Activated CD4-positive, CD25-positive, alpha-beta regulatory T cell treated with anti-CD3 and anti-CD28 coated beads, Interleukin-2, amount 50 U/mL, for 16 hours (primary cell): Measurements from ENCODE around the gene SCG3.
"Not testable (repeated sequence)": the region's sequence is repeated elsewhere in the genome, so short reads cannot be mapped to it uniquely, and the experiment has no call there.

Experiments
- DNase-seq: peaks from one replicate; pipeline ENCODE4 v3.0.0-alpha.2; 2020; ENCODE audit warnings: low read depth, low spot score

Gene SCG3

GRCh38 chr15:51681303-51681963 lies at the start of gene SCG3:
Gene SCG3 (plus strand): TSS chr15:51681503. CDS start chr15:51681756, 253 bp downstream.
- no peak for DNase-seq

GRCh38 chr15:51634591-51635198 lies 46.6 kb upstream of the SCG3 start:
- no peak for DNase-seq

DNA sequence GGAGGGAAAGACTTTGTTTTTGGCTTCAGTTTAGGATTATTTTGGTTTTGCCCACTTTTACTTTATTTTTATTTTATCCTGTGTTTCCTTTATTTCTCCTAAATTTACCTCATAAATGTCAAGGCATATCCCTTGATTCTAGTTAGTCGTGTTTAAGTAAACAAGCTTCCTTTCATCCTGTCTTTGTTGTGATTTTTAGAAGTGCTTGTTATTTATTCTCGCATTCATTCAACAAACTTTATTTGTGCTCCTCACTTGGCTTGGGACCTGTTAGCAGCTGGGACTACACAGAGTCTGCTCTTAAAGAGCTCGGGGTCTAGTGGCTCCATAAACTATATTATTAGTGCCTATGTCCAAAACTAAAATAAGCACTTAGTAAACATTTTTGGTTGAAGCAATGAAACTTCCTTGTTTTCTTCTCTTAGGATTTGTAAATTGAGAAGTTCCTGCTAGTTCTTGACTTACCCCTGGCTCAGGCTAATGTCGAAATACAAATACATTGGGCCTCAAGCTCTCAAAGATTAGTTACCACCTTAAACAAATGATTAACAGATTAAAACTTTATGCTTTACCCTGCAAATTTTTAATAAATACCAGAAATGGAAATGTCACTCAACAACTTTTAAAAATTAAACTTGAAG lies 39.7 kb upstream of the SCG3 start:
- DNase-seq, result no peak

DNA sequence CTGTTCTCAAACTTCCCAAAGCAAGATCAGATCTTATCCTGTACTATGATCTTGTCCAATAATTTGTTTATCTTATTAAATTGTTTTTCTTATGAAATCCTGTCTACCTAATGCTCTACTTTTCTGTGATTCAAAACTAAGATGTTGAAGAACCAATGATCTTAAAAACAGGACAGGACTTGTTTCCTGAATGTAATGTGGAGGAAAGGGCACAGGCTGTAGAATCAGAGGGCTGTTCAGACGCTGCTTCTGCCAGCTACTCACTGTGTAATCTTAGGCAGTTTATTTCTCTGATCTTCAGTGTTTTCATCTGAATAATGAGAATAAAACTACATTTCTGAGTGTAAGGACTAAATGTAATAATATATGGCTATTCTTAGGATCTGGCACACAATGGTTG lies 38.6 kb upstream of the SCG3 start:
- no peak for DNase-seq

DNA sequence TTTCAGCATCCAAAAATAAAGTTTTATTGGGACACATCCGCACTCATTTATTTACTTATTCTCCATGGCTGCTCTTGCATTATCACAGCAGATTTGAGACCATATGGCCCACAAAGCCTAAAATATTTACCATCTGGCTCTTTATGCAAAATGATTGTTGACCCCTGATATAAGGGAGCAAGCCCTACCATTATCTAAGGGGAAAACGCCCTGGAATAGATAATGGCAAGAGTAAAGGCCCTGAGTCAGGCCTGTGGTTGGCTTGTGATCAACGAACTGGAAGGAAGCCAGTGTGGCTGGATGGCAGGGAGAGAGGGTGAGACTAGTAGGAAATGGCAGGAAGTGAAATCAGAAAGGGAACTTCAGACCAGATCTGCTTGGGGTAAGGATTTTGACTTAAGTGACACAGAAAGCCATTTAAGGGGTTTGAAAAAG lies 34.2 kb upstream of the SCG3 start:
- DNase-seq, result no peak

DNA sequence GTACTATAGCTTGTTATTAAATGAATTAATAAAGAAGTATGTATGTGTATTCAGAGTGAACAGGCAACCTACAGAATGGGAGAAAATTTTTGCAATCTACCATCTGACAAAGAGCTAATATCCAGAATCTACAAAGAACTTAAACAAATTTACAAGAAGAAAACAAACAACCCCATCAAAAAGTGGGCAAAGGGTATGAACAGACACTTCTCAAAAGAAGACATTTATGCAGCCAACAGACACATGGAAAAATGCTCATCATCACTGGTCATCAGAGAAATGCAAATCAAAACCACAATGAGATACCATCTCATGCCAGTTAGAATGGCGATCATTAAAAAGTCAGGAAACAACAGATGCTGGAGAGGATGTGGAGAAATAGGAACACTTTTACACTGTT lies 33.2 kb upstream of the SCG3 start:
- DNase-seq, result not testable (repeated sequence)

GRCh38 chr15:51648643-51649042 lies 32.7 kb upstream of the SCG3 start:
- DNase-seq, result not testable (repeated sequence)

DNA sequence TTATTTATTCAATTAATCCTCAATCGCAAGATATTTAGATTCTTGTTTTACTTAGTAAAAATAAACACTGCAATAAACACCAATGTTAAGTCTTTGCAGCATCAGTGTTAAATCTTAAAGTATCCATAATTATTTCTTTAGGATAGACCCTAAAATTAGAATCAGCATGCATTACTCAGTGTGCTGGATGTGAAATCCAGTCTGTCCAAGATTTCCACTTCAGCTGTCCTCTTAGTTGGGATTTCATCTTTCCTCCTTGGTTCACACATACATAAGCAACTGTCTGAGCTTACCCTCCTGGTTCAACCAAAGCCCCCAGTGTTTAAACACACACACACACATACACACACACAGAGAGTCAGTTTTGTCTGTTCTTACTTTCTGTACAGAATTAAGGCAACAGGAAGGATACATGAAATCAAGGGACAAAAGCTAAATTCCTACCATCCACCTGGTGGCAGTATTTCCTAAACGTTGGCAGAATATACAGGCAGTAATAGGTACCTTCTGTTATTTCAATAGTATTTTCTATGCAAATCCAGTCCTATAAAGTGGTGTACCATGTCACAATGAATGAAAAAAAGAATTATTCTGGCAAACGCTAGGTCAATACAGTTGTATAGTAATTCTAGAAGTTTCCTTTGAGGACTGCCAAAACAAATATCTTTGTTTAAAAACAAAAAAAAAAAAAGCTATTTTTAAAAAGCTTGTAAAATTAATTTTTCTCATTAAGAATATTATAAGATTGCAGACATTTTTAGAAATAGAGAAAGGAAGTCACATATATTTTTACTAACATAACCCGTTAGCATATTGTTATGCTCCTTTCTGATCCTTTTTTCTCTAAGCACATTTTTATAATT lies 31.4 kb upstream of the SCG3 start:
- DNase-seq, result peak; percentile 33

- DNase-seq, result no peak
These were observed 29.1 kb upstream of the SCG3 start for GRCh38 chr15:51652084-51652668.

DNA sequence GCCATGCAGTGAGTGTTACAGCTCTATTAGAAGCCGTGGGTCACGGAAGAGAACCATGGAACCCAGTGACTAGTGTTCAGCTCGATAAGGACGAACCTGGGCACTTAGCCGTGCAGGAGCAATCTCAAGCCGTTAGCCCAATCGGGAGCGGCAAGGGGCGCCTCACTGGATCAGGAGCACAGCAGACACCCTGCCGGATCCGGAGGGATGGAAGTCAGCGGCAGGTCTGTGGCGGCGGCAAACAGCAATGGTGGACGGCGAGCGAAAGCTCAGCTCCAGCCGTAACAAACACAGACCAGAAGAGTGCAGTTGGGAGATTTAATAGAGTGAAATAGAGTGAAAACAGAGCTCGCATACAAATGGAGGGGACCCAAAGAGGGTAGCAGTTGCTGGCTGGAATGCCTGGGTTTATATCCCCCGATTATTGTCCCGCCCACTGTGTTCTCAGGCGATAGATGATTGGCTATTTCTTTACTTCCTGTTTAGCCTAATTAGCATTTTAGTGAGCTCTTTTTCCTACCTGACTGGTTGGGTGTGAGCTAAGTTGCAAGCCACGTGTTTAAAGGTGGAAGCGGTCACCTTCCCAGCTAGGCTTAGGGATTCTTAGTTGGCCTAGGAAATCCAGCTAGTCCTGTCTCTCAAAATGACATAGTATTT lies 25.8 kb upstream of the SCG3 start:
- not testable (repeated sequence) for DNase-seq

DNA sequence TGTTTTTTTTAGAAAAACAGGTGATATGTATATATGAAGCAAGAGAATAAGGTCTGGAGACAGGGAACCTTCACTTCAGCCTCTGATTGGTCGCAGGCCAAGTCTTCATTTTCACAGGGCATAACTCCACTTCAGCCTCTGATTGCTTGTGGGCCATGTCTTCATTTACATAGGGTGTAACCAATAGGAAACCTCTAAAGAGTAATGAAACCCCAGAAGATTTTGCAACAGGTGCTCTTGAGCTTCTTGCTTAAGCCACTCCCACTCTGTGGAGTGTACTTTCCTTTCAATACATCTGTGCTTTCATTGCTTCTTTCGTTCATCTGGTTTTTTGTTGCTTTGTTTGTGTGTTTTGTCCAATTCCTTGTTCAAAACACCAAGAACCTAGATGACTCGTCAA lies 22.6 kb upstream of the SCG3 start:
- DNase-seq, result no peak

DNA sequence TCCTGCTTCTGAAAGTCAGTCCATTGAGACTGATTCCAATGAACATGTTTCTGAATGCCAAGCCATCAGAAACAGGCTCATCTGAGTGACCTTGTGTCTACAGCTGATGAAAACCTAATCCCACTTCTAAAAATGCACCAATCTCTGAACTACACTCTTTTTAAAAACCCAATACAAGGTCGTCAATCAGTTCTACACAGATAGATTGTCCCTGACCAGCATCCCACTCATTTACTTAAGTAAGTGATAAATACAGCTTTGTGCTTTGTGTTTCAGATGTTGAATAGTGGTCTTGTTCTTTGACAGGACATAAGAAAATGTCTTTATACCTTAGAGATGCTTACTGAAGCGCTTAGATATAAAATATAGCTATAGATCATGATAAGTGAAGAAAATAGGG lies 20.2 kb upstream of the SCG3 start:
- no peak for DNase-seq

DNA sequence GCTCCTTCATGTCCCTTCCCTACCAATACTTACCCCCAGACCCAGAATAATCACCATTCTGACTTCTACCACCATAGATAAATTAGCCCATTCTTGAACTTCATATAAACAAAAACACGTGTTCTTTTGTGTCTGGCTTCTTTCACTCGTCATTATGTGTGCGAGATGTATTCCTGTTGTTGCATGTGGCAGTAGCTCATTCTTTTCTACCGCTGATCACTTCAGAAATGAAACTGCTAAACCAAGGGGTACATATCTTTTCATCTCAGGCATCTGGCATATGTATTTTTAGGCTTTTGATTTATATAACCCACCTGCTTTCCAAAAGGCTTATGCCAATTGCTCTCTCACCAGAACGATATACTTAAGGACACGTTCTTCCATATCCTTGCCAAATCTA lies 13.8 kb upstream of the SCG3 start:
- DNase-seq, result no peak

DNA sequence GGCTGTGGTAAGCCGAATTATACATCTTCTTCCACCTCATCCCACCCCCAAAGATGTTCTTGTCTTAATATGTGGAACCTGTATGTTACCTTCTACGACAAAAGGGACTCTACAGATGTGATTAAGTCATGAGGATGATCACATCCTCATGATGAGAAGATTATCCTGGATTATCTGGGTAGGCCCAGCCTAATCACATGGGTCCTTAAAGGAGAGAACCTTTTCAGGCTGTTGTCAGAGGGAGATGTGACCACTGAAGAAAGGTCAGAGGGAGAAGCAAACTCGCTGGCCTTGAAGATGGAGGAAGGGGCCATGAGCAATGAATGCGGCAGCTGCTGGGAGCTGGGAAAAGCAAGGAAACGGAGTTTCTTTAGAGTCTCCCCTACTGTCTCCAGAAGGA lies 12.9 kb upstream of the SCG3 start:
- DNase-seq, result no peak

DNA sequence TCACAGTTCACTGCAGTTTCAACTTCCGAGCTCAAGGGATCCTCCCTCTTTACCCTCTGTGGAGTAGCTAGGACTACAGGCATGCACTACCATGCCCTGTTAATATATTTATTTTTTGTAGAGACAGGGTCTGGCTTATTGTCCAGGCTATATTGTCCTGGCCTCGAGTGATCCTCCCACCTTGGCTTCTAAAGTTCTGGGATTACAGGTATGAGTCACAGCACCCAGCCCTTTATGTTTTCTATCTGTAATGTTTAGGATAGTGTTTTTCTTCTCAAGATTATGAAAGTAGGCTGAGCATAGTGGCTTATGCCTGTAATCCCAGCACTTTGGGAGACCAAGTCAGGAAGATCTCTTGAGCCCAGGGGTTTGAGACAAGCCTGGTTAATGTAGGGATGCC lies 11.9 kb upstream of the SCG3 start:
- DNase-seq, result no peak

GRCh38 chr15:51672155-51672687 lies 9.1 kb upstream of the SCG3 start:
- no peak for DNase-seq

DNA sequence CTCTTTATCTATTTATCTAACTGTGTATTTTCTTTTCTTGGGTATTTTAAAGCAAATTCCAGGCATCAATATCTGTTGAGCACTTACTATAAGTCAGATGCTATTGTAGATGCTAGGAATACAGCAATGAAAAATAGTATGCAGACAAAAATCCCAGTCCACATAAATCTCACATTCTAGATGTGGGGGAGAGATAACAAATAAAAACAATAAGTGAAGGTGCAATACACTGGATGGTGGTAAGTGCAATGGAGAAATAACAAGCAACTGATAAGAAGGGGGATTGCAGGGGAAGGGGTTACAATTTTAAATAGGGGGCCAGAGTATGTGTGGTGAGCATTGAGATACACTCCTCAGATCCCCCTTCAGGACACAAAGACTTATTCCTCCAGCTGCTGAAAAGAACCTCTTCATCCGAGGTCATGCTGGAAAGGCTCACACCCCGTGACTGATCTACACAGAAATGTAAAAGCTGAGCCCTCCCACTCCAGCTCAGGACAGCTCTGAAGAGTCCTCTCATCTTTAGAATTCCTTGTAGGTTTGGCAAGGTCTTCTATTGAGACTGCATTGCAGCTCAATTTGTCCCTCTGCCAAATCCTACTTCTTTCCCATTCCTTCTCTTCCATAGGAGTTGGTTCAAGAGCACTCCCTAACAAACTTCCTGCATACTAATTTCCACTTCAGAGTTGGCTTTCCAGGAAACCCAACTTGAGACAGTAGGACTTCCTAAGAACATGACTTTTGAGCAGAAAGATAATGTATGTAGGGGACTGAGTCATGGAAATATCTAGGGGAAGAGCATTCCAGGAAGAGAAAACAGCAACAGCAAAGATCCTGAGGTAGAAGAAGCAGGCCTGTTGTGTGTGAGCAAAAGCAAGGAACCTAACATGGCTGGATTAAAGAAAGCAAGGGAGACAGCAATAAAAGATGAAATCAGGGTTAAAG lies 8.1 kb upstream of the SCG3 start:
- no peak for DNase-seq

DNA sequence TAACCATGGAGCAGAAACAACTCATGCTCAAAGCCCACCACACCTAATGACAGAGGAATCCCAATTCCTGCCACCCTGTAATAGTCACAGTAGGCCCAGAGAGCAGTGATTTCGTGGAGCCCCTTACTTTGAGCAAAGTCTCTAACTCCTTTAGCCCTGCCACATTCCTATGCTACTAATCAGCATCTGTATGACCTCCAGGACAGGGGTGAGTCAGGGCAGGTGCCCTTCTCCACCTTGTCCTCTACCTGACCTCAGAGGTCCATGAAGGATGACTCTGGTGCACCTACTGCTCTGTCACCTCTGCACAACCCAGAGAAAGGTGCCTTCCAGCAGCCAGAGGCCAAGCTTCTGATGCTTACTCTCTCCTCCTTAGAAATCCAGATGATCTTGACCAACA lies 6.1 kb upstream of the SCG3 start:
- DNase-seq, result no peak

GRCh38 chr15:51677021-51677420 lies 4.3 kb upstream of the SCG3 start:
- DNase-seq, result no peak

DNA sequence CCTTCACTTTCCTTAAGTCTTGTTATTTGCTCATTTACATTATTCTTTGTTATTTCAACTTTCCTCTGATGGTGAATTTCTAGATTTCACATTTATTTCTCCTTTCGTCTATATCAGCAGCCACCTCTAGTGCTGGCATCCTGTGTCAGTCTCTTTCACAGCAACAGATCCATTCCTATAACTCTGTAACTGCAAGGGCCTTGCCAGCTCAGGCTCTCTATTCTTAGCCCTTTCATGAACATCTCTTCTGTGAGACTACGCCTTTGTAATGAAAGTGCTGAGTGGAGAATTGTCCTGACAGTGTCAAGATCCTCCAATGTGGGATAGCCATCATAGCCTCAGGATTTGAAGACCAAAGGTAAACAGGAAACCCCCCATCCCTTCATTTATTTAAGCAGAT lies 3.9 kb upstream of the SCG3 start:
- no peak for DNase-seq
